HepG2 (cell line): ENCODE results near the gene PRR15L. TPM values are rescaled to one million over a fixed set of nuclear protein-coding genes. Genes with fewer than 3 reads are reported as not detected.
A peak's percentile ranks its signal among the peaks of the same experiment; 100 is the strongest.

Experiments used
- ATAC-seq: fragments of 200-7000 bp; cut with Tn5 transposase; 3 replicates; pipeline ENCODE4 v1.9.1; 2020; ENCODE audit warnings: mild to moderate bottlenecking, moderate library complexity
- BruUV-seq: library from RNA; stranded (reverse); fragments of 400-500 nt; replicated peaks from 2 replicates; lab custom pipeline; 2021; lab: Mats Ljungman, UMichigan
- CTCF ChIA-PET: fragments of 300-600 bp; formaldehyde crosslinking; extraction: SDS; loops from one replicate; lab custom pipeline; 2021; ENCODE audit warnings: low total read pairs, inconsistent platforms, low intra/inter-chr PET ratio; lab: Yijun Ruan, JAX
- POLR2A ChIA-PET: fragments of 350-600 bp; sonication (Branson Sonifier 250); formaldehyde crosslinking; loops from one replicate; lab custom pipeline; 2020; ENCODE audit warnings: antibody characterized with exemption, inconsistent platforms; lab: Yijun Ruan, JAX
- DNase-seq: peaks from one replicate; pipeline ENCODE4 v3.0.0-alpha.2; 2015; ENCODE audit warnings: low spot score
- FAIRE-seq: peaks from 3 replicates; lab custom pipeline; 2011; peaks lifted over from hg19 to GRCh38; lab: Jason Lieb, UNC
- H2AFZ ChIP-seq: one replicate; pipeline ENCODE4 v1.6.1; 2011; ENCODE audit warnings: low read length, inconsistent platforms
- H3K27ac ChIP-seq: fragments of 300-600 bp; 3 replicates; pipeline ENCODE4 v1.8.0; 2011; ENCODE audit warnings: mixed run types, mild to moderate bottlenecking, mixed read lengths, low read length, inconsistent platforms; ENCODE audit not compliant: insufficient read depth; ENCODE audit errors: extremely low read length
- H3K27me3 ChIP-seq, 2 experiments: fragments of 200-600 bp in 1 of 2; 2 replicates in 1 of 2; 3 replicates in 1 of 2; pipeline versions ENCODE4 v1.6.0 to v1.8.0; 2011; ENCODE audit warnings: low read length in 2 of 2, mild to moderate bottlenecking in 2 of 2, moderate library complexity in 2 of 2, inconsistent platforms in 1 of 2; ENCODE audit not compliant: insufficient read depth in 2 of 2, control insufficient read depth in 1 of 2
- H3K36me3 ChIP-seq, 2 experiments: fragments of 200-600 bp in 1 of 2; replicated peaks in 1 of 2; 2 replicates in 1 of 2; 3 replicates in 1 of 2; pipeline versions ENCODE4 v1.5.1 to v1.8.0; 2011; ENCODE audit warnings: low read length in 2 of 2, inconsistent platforms in 1 of 2; ENCODE audit not compliant: insufficient read depth in 2 of 2, control insufficient read depth in 1 of 2
- H3K4me1 ChIP-seq: 2 replicates; pipeline ENCODE4 v1.5.1; 2012; ENCODE audit warnings: low read length, inconsistent platforms; ENCODE audit not compliant: insufficient read depth
- H3K4me2 ChIP-seq: 2 replicates; pipeline ENCODE4 v1.6.0; 2011; ENCODE audit warnings: low read depth, low read length, inconsistent platforms
- H3K4me3 ChIP-seq, 3 experiments: fragments of 200-600 bp in 1 of 3; sonication (generic), shearing (Covaris generic) in 1 of 3; replicated peaks in 1 of 3; 2 replicates each; pipeline ENCODE4 v1.5.1; 2011 to 2016; ENCODE audit warnings: low read length in 3 of 3, inconsistent platforms in 2 of 3, low read depth in 2 of 3, mild to moderate bottlenecking in 2 of 3, control low read depth in 1 of 3, mixed read lengths in 1 of 3; ENCODE audit not compliant: insufficient read depth in 1 of 3
- H3K79me2 ChIP-seq: one replicate; pipeline ENCODE4 v1.6.1; 2011; ENCODE audit warnings: low read length, inconsistent platforms; ENCODE audit not compliant: insufficient read depth
- H3K9ac ChIP-seq: 2 replicates; pipeline ENCODE4 v1.6.0; 2011; ENCODE audit warnings: mild to moderate bottlenecking, low read depth, low read length, inconsistent platforms; ENCODE audit not compliant: insufficient read depth
- H3K9me3 ChIP-seq: 2 replicates; pipeline ENCODE4 v1.5.1; 2012; ENCODE audit warnings: mild to moderate bottlenecking, low read length
- H4K20me1 ChIP-seq: 2 replicates; pipeline ENCODE4 v1.6.0; 2011; ENCODE audit warnings: inconsistent platforms, mild to moderate bottlenecking, low read length, moderate library complexity; ENCODE audit not compliant: insufficient read depth
- IKZF1 ChIP-seq: fragments of 450-650 bp; IDR thresholded peaks from 2 replicates; pipeline ENCODE4 v1.7.1; 2016
- PHB2 ChIP-seq: fragments of 450-650 bp; IDR thresholded peaks from 2 replicates; pipeline ENCODE4 v1.6.1; 2018; ENCODE audit not compliant: partially characterized antibody
- SIN3A ChIP-seq: IDR thresholded peaks from 2 replicates; pipeline ENCODE4 v1.6.1; 2011; ENCODE audit warnings: low read depth, mild to moderate bottlenecking, control low read depth, low read length, borderline replicate concordance
- ZNF75D ChIP-seq: sonication (generic); formaldehyde crosslinking; IDR thresholded peaks from 2 replicates; pipeline ENCODE4 v1.8.1; 2023; ENCODE audit warnings: missing genetic modification reagents, mild to moderate bottlenecking, borderline replicate concordance
- WGBS: methylation state at CpG from one replicate; pipeline ENCODE4 v1.1.6; 2017; ENCODE audit warnings: low lambda C conversion rate; 5-methylcytosine and 5-hydroxymethylcytosine counted together
- in situ Hi-C: cut with HindIII; loops from 2 replicates; pipeline ENCODE4 v1.10.0; 2017; ENCODE audit warnings: low pct_unique_long_range_greater_than_20kb; ENCODE audit not compliant: extremely low pct_ligation_motif_present
- intact Hi-C: fragments of 100-400 bp; cut with micrococcal nuclease; formaldehyde crosslinking; loops from one replicate; pipeline ENCODE4 v1.10.0; 2022; ENCODE audit not compliant: unreplicated experiment
- polyA plus RNA-seq, 8 experiments: library from polyadenylated mRNA; depleted of rRNA in 3 of 8; stranded (reverse) in 7 of 8; unstranded in 1 of 8; fragments of >200 nt; fragmentation: Illumina TruSeq in 4 of 8; extraction: Trizol in 4 of 8; gene quantifications; 2 replicates each; pipeline versions ENCODE4 v1.2.1 to v1.2.3, GENCODE V29; 2011 to 2016; ENCODE audit warnings: low read depth in 4 of 8, missing spikeins in 1 of 8, mixed read lengths in 1 of 8; ENCODE audit not compliant: insufficient read depth in 1 of 8
- total RNA-seq, 5 experiments: library from RNA; depleted of rRNA; stranded (reverse); fragments of >200 nt; fragmentation: Illumina TruSeq; extraction: Trizol; gene quantifications; 2 replicates each; pipeline ENCODE4 v1.2.3, GENCODE V29; 2016; ENCODE audit warnings: low read depth in 1 of 5
- TF ChIP-seq, protein P1 (sequence below): sonication (generic); formaldehyde crosslinking; IDR thresholded peaks from 2 replicates; pipeline ENCODE4 v1.9.0; 2022; ENCODE audit warnings: low read depth, missing genetic modification reagents
- TF ChIP-seq, protein P2 (sequence below): sonication (generic); IDR thresholded peaks from 2 replicates; pipeline ENCODE4 v1.6.1; 2016; ENCODE audit warnings: low read depth, borderline replicate concordance
- TF ChIP-seq, protein P3 (sequence below): IDR thresholded peaks from 2 replicates; pipeline ENCODE4 v1.6.1; 2012; ENCODE audit warnings: inconsistent platforms

PRR15L gene
- total and polyA plus RNA-seq, 2 of the 13 experiments (the other 11 are each of a cell fraction or from before 2014, with no cell fraction given) = 0.44 to 2.0 TPM

DNA sequence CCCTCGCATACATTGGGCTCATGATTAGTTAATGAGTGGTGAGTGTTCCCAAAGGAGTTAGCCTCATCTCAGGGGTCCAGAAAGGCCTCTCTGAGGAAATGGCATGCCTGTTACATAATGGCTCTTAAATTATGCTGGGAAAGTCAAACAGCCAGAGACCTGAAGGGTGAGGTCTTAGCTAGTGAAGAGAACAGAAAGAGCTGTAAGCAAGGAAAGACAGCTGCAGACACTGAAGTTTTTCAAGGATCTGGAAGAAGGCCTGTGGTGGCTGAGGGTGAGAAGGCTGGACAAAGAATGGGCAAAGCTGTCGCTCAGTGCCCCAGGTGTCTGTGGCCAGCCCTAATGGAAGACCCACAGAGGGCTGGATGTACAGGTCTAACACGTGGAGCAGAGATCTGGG is 51.2 kb downstream of the PRR15L start (continued):
- TF ChIP-seq, protein P1, sequence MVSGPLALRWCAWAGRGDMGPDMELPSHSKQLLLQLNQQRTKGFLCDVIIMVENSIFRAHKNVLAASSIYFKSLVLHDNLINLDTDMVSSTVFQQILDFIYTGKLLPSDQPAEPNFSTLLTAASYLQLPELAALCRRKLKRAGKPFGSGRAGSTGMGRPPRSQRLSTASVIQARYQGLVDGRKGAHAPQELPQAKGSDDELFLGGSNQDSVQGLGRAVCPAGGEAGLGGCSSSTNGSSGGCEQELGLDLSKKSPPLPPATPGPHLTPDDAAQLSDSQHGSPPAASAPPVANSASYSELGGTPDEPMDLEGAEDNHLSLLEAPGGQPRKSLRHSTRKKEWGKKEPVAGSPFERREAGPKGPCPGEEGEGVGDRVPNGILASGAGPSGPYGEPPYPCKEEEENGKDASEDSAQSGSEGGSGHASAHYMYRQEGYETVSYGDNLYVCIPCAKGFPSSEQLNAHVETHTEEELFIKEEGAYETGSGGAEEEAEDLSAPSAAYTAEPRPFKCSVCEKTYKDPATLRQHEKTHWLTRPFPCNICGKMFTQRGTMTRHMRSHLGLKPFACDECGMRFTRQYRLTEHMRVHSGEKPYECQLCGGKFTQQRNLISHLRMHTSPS (CRISPR knock-in tag) = no peak
- TF ChIP-seq SIN3A = no peak
- no peak for TF ChIP-seq PHB2
- TF ChIP-seq IKZF1 = no peak

DNA sequence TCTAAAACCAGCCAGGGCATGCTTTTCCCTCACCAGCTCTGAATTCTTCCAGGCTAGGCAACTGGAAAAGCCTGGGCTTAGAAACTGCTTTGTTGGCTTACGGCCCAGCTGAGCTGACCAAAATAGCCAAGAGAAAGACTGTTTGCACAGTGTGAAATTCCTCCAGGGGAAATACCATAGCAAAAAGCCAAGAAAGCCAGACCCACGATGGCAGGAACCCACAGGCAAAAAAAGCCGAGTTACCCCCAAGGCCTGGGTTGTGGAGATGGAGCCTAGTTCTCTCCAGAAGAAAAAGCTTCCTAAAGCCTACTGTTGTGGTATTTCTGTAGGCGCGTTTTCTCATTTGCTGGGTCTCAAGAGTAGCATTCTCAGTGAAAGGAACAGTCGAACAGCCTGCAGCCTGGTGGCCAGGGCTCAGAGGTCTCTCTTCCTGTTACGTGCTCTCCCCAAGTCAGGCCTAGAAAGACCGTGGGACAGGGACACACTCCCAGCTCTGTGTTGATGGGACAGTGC is 52.4 kb downstream of the PRR15L start:
- TF ChIP-seq, protein P2, sequence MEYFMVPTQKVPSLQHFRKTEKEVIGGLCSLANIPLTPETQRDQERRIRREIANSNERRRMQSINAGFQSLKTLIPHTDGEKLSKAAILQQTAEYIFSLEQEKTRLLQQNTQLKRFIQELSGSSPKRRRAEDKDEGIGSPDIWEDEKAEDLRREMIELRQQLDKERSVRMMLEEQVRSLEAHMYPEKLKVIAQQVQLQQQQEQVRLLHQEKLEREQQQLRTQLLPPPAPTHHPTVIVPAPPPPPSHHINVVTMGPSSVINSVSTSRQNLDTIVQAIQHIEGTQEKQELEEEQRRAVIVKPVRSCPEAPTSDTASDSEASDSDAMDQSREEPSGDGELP = peak; percentile 36; the same call in 1 of the 2 replicates
- peak; percentile 89; the same call in 1 of the 2 replicates for TF ChIP-seq ZNF75D (CRISPR knock-in tag)
- TF ChIP-seq, protein P3, sequence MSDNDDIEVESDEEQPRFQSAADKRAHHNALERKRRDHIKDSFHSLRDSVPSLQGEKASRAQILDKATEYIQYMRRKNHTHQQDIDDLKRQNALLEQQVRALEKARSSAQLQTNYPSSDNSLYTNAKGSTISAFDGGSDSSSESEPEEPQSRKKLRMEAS = no peak
- ChIA-PET CTCF (no interaction called here), POLR2A (interaction anchor here (0.7 to 3.9 kb wide), 3 partner anchors 9 to 65 kb away, joined by 3 to 37 read pairs (median 4); partner anchors contain the start of genes CDK5RAP3 and SP2)
- FAIRE-seq (no peak), ATAC-seq (peak; percentile 42; the same call in 2 of the 3 replicates), DNase-seq (peak; percentile 52)
- peak overlapping the region; percentile 34 for H3K27ac ChIP-seq
- in situ Hi-C loops (no loop called here), intact Hi-C loops (no loop called here)
- H3K4me2 ChIP-seq = no peak overlapping the region
- no peaks in the 10 kb centered on the region for H4K20me1 ChIP-seq
- no peak overlapping the region for H3K9ac ChIP-seq
- BruUV-seq = no TSS peak
- H3K36me3 ChIP-seq = no peaks in the 10 kb centered on the region; a peak in 1 of 5 replicates
- H3K27me3 ChIP-seq = no peaks in the 10 kb centered on the region
- whole genome bisulfite sequencing = 65% methylated on average over 8 of the region's 8 CpGs
- no peak overlapping the region for H2AFZ ChIP-seq
- H3K79me2 ChIP-seq = no peaks in the 10 kb centered on the region
- peaks cover 43% of the 10 kb centered on the region for H3K4me1 ChIP-seq
- no peaks in the 10 kb centered on the region for H3K9me3 ChIP-seq
- no peak overlapping the region for H3K4me3 ChIP-seq
